HFFc6 (cell line): ENCODE data around the gene GLIS1. TPM values are rescaled to one million over a fixed set of nuclear protein-coding genes. Genes with fewer than 3 reads are reported as not detected.

Source experiments
- DNase-seq: peaks from one replicate; pipeline ENCODE4 v3.0.0-alpha.2; 2018
- H3K27ac Mint-ChIP-seq: 2 replicates; pipeline ENCODE4 v1.8.0; 2020; ENCODE audit warnings: mild to moderate bottlenecking, mixed read lengths
- H3K27me3 Mint-ChIP-seq: 2 replicates; pipeline ENCODE4 v1.8.0; 2021; ENCODE audit warnings: mild to moderate bottlenecking, moderate library complexity, mixed read lengths; ENCODE audit not compliant: insufficient read depth
- H3K36me3 Mint-ChIP-seq: 2 replicates; pipeline ENCODE4 v1.8.0; 2021; ENCODE audit warnings: low read depth, mixed read lengths
- H3K4me1 Mint-ChIP-seq: 2 replicates; pipeline ENCODE4 v1.8.0; 2020; ENCODE audit warnings: low read depth, mixed read lengths
- H3K4me3 Mint-ChIP-seq: 2 replicates; pipeline ENCODE4 v1.8.0; 2020; ENCODE audit warnings: mild to moderate bottlenecking, moderate library complexity, mixed read lengths
- H3K9me3 Mint-ChIP-seq: 2 replicates; pipeline ENCODE4 v1.8.0; 2020; ENCODE audit warnings: mild to moderate bottlenecking, mixed read lengths
- total RNA-seq, 6 experiments: library from RNA; stranded (reverse); fragmentation: NEBNext Ultra II Directional; extraction: Animal tissue kit (Norgen Biotek cat#: 25700); gene quantifications; 2 replicates in 1 of 6; 3 replicates in 5 of 6; pipeline ENCODE4 v1.2.3, GENCODE V29; 2021
- TF ChIP-seq, protein P1 (sequence below): fragments of 200-600 bp; sonication (generic); IDR thresholded peaks from 2 replicates; pipeline ENCODE4 v1.5.0; 2021; ENCODE audit warnings: antibody characterized with exemption, mild to moderate bottlenecking

The GLIS1 gene
- total RNA-seq, 6 experiments from 2014 or later = 1.1 to 1.9 (median 1.2) TPM

DNA sequence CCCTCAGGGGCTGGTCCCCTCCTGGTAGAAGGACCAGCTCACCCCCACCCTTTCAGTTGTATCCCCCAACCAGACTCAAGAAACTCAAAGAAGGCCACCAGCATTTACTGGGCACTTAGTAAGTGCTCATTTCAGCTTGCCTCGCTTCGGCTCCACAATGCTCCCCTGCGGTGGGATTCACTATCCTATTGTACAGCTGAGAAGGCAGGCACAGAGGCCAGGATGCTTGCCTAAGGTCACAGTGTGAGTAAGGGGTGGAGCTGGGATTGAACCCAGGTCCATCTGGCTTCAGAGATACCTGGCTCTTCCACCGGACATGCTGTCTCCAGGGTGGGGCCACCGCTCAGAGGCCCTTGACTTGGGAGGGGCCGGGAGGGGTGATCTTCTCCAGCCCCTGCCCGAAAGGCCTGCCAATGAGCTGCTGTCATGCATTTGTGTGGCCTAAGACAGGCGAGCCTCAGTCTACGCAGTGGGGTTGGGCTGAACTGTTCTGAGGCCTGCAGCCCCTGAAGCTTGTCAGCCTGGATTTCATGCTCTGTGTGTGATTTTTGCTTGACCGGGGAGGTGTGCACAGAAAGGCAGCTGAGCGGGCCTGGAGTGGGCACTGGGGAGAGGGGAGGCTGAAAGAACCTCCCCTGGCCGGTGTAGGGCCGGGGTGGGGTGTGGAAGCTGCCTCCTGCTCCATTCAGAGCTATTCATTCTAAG, 231.7 kb downstream of the GLIS1 start:
- TF ChIP-seq, protein P1, sequence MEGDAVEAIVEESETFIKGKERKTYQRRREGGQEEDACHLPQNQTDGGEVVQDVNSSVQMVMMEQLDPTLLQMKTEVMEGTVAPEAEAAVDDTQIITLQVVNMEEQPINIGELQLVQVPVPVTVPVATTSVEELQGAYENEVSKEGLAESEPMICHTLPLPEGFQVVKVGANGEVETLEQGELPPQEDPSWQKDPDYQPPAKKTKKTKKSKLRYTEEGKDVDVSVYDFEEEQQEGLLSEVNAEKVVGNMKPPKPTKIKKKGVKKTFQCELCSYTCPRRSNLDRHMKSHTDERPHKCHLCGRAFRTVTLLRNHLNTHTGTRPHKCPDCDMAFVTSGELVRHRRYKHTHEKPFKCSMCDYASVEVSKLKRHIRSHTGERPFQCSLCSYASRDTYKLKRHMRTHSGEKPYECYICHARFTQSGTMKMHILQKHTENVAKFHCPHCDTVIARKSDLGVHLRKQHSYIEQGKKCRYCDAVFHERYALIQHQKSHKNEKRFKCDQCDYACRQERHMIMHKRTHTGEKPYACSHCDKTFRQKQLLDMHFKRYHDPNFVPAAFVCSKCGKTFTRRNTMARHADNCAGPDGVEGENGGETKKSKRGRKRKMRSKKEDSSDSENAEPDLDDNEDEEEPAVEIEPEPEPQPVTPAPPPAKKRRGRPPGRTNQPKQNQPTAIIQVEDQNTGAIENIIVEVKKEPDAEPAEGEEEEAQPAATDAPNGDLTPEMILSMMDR = no peak
- no peak overlapping the region for H3K27ac Mint-ChIP-seq
- no peaks in the 10 kb centered on the region for H3K36me3 Mint-ChIP-seq
- DNase-seq = no peak
- H3K27me3 Mint-ChIP-seq = peaks cover 9% of the 10 kb centered on the region
- peaks cover 14% of the 10 kb centered on the region for H3K4me1 Mint-ChIP-seq
- H3K9me3 Mint-ChIP-seq = no peaks in the 10 kb centered on the region
- no peak overlapping the region for H3K4me3 Mint-ChIP-seq

DNA sequence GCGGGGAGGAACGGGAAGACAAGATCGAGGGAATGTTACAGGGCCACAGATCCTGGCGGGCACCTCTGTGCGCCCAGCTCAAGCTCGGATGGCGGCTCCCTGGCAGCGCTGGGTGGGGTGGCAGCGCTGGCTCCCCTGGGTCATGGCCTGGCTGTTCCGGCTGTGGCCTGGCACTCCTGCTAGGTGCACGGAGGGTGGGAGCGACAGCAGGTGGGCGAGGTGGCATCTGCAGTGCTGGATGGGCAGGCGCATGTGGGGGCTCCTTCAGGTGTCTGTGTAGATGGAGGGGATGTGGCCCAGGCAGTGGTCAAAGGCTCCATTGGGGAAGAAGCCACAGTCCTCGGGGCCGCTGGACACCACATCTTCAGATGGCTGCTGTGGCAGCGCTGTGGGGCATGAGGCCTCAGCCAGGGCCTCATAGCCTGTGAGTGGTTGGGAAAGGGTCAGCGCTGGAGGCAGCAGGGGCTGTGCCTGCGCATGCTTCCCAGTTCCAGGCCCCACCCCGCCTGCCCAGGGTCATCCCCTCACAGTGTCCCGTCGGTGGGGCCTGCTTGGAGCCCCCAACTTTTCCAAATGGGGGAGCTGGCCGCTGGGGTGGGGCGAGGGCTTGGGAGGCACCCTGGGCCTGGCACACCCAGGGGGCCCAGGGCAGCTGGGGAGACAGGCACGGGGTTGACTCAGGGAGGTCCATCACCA, 232.5 kb downstream of the GLIS1 start:
- Mint-ChIP-seq H3K36me3 (no peaks in the 10 kb centered on the region), H3K27me3 (peaks cover 9% of the 10 kb centered on the region), H3K27ac (no peak overlapping the region), H3K4me1 (peaks cover 6% of the 10 kb centered on the region), H3K4me3 (no peak overlapping the region), H3K9me3 (no peaks in the 10 kb centered on the region)
- TF ChIP-seq, protein P1 = no peak
- DNase-seq = no peak

DNA sequence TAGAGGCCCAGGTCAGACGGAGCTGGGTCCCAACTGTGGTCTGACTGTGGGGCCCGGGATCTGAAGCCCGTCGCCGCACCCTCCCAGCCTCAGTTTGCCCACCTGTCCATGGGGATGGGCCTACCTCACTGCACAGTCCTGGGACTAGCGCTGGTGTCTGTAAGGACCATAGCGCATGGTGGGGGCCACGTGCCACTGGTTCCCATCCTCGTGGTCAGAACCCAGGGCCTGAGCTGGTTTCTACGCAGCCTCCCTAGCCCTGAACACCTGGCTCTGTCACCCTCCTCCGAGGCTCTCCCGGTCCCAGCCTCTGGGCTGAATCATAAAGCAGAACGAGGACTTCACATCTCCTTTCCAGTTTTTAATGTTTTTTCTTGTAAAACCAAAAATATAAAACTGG, 233.1 kb downstream of the GLIS1 start:
- H3K36me3 Mint-ChIP-seq = no peaks in the 10 kb centered on the region
- no peak overlapping the region for H3K4me3 Mint-ChIP-seq
- no peak for DNase-seq
- peaks cover 6% of the 10 kb centered on the region; the same call in 1 of the 2 replicates for H3K4me1 Mint-ChIP-seq
- H3K9me3 Mint-ChIP-seq = no peaks in the 10 kb centered on the region
- no peak overlapping the region for H3K27ac Mint-ChIP-seq
- TF ChIP-seq, protein P1 = no peak
- H3K27me3 Mint-ChIP-seq = peaks cover 15% of the 10 kb centered on the region

DNA sequence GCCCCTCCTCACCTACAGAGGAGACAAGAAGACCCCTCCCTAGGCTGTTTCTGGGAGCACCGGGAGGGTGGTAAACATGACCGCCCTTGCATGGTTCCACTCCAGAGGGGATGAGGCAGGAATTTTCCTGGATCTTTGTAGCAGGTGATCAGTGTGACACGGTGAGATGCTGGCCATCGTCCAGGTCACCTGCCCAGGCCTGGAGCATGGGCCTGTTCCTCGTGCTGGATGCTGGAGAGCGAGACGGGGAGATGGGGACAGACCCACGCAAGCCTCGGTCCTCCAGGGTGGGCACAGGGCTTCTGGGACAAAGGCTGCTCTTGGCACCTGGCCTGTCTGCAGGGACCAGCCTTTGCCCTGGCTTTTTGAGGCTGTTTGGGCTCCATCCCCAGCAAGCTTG, 233.6 kb downstream of the GLIS1 start:
- H3K36me3 Mint-ChIP-seq = no peaks in the 10 kb centered on the region

DNA sequence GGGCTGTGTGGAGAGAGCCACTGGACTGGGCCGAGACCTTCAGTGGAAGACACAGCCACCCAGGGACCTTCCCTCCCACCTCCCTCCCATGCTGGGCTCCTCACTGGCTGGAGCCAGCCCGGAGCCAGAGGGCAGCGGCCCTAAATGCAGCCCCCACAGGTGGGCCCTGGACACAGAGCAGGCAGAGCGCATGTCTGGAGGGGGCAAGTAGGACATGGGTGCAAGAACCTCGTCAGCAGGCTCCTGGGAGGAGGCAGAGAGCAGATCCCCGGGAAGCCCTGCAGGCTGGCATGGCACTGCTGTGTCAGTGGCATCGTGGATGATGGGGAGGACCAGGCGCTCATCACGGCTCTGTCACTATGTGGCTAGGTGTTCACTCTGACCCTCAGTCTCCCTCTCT, 234.1 kb downstream of the GLIS1 start:
- H3K4me1 Mint-ChIP-seq = peaks cover 6% of the 10 kb centered on the region; the same call in 1 of the 2 replicates
- no peaks in the 10 kb centered on the region for H3K9me3 Mint-ChIP-seq
- no peak overlapping the region for H3K27ac Mint-ChIP-seq
- H3K27me3 Mint-ChIP-seq = peaks cover 23% of the 10 kb centered on the region
- no peaks in the 10 kb centered on the region for H3K36me3 Mint-ChIP-seq
- no peak for DNase-seq
- no peak overlapping the region for H3K4me3 Mint-ChIP-seq
- TF ChIP-seq, protein P1 = no peak

More for the DNA sequence above, 233.6 kb downstream of the GLIS1 start:
- H3K4me1 Mint-ChIP-seq = peaks cover 6% of the 10 kb centered on the region; the same call in 1 of the 2 replicates
- no peak for DNase-seq
- H3K4me3 Mint-ChIP-seq = no peak overlapping the region
- TF ChIP-seq, protein P1 = no peak
- H3K27ac Mint-ChIP-seq = no peak overlapping the region
- H3K27me3 Mint-ChIP-seq = peaks cover 18% of the 10 kb centered on the region
- H3K9me3 Mint-ChIP-seq = no peaks in the 10 kb centered on the region
